OCI-LY1 (cell line): ENCODE results near the gene PTPRT.

Source experiments
- CTCF ChIP-seq: fragments of 200-600 bp; sonication (generic), shearing (Covaris generic); IDR thresholded peaks from 2 replicates; pipeline ENCODE4 v1.5.1; 2017; ENCODE audit warnings: mild to moderate bottlenecking, antibody characterized with exemption, low read length, moderate library complexity, mixed read lengths
- EZH2 ChIP-seq: fragments of 200-600 bp; sonication (generic), shearing (Covaris generic); IDR thresholded peaks from 2 replicates; pipeline ENCODE4 v1.8.0; 2017; ENCODE audit warnings: borderline replicate concordance, mixed run types, mild to moderate bottlenecking, antibody characterized with exemption, low read length, moderate library complexity, mixed read lengths

GRCh38 chr20:42366626-42367025 lies 823.1 kb downstream of the PTPRT start:
- TF ChIP-seq CTCF (no peak), EZH2 (no peak)
